ENCODE data around the gene GPN2. TPM values are rescaled to one million over a fixed set of nuclear protein-coding genes. Genes with fewer than 3 reads are reported as not detected.
"Not testable (repeated sequence)": the region's sequence is repeated elsewhere in the genome, so short reads cannot be mapped to it uniquely, and the experiment has no call there.

Gene GPN2
- total RNA-seq, 2 donors from 2014 or later: 44.8 to 61.4 TPM

- Mint-ChIP-seq H3K27ac (no peak overlapping the region), H3K9me3 (no peaks in the 10 kb centered on the region), H3K27me3 (no peaks in the 10 kb centered on the region), H3K4me3 (no peak overlapping the region), H3K36me3 (ENCODE audit: low read depth) (peaks cover 41% of the 10 kb centered on the region), H3K4me1 (peaks cover 13% of the 10 kb centered on the region)
- no peak for ATAC-seq (replicated peaks)
Observed at GRCh38 chr1:26857473-26858060, 32.5 kb downstream of the GPN2 start.

GRCh38 chr1:26856604-26857469, 33.2 kb downstream of the GPN2 start:
- H3K27ac Mint-ChIP-seq: peak overlapping the region; percentile 12
- H3K27me3 Mint-ChIP-seq: no peaks in the 10 kb centered on the region

GRCh38 chr1:26856181-26856580, 33.9 kb downstream of the GPN2 start:
- Mint-ChIP-seq H3K27ac (peak overlapping the region; percentile 39), H3K9me3 (no peaks in the 10 kb centered on the region)
- ATAC-seq (replicated peaks): no peak

More at GRCh38 chr1:26856604-26857469, 33.2 kb downstream of the GPN2 start:
- Mint-ChIP-seq H3K36me3 (ENCODE audit: low read depth) (peaks cover 48% of the 10 kb centered on the region), H3K9me3 (no peaks in the 10 kb centered on the region), H3K4me1 (peaks cover 7% of the 10 kb centered on the region), H3K4me3 (no peak overlapping the region)
- no peak for ATAC-seq (replicated peaks)

GRCh38 chr1:26855636-26856035, 34.4 kb downstream of the GPN2 start:
- ATAC-seq (replicated peaks): no peak
- Mint-ChIP-seq H3K9me3 (no peaks in the 10 kb centered on the region), H3K27ac (peak overlapping the region; percentile 39), H3K4me3 (no peak overlapping the region), H3K4me1 (peaks cover 5% of the 10 kb centered on the region), H3K27me3 (no peaks in the 10 kb centered on the region), H3K36me3 (ENCODE audit: low read depth) (peaks cover 60% of the 10 kb centered on the region)

More at GRCh38 chr1:26856181-26856580, 33.9 kb downstream of the GPN2 start:
- H3K4me3 Mint-ChIP-seq: no peak overlapping the region
- peaks cover 5% of the 10 kb centered on the region for H3K4me1 Mint-ChIP-seq
- H3K36me3 Mint-ChIP-seq (ENCODE audit: low read depth): peaks cover 55% of the 10 kb centered on the region
- H3K27me3 Mint-ChIP-seq: no peaks in the 10 kb centered on the region

GRCh38 chr1:26854906-26855305, 35.2 kb downstream of the GPN2 start:
- no peak for ATAC-seq (replicated peaks)
- H3K4me3 Mint-ChIP-seq: no peak overlapping the region
- peaks cover 68% of the 10 kb centered on the region for H3K36me3 Mint-ChIP-seq (ENCODE audit: low read depth)
- H3K27me3 Mint-ChIP-seq: no peaks in the 10 kb centered on the region
- H3K9me3 Mint-ChIP-seq: no peaks in the 10 kb centered on the region
- H3K4me1 Mint-ChIP-seq: peaks cover 5% of the 10 kb centered on the region
- no peak overlapping the region for H3K27ac Mint-ChIP-seq

- H3K4me1 Mint-ChIP-seq: peaks cover 5% of the 10 kb centered on the region
- no peak overlapping the region for H3K4me3 Mint-ChIP-seq
- no peak for ATAC-seq (replicated peaks)
- H3K36me3 Mint-ChIP-seq (ENCODE audit: low read depth): peaks cover 81% of the 10 kb centered on the region
- no peaks in the 10 kb centered on the region for H3K27me3 Mint-ChIP-seq
- no peak overlapping the region for H3K27ac Mint-ChIP-seq
- no peaks in the 10 kb centered on the region for H3K9me3 Mint-ChIP-seq
Observed at GRCh38 chr1:26853600-26853999, 36.5 kb downstream of the GPN2 start.

GRCh38 chr1:26853156-26853555, 36.9 kb downstream of the GPN2 start:
- H3K36me3 Mint-ChIP-seq (ENCODE audit: low read depth): peaks cover 85% of the 10 kb centered on the region
- H3K4me3 Mint-ChIP-seq: no peak overlapping the region
- peaks cover 5% of the 10 kb centered on the region for H3K4me1 Mint-ChIP-seq
- H3K9me3 Mint-ChIP-seq: no peaks in the 10 kb centered on the region
- no peak overlapping the region for H3K27ac Mint-ChIP-seq
- ATAC-seq (replicated peaks): peak; percentile 73
- H3K27me3 Mint-ChIP-seq: no peaks in the 10 kb centered on the region

- Mint-ChIP-seq H3K27me3 (no peaks in the 10 kb centered on the region), H3K4me3 (no peak overlapping the region), H3K27ac (no peak overlapping the region), H3K4me1 (peaks cover 6% of the 10 kb centered on the region), H3K9me3 (no peaks in the 10 kb centered on the region), H3K36me3 (ENCODE audit: low read depth) (peaks cover 90% of the 10 kb centered on the region)
- no peak for ATAC-seq (replicated peaks)
Observed at GRCh38 chr1:26852701-26853100, 37.4 kb downstream of the GPN2 start.

- no peak for ATAC-seq (replicated peaks)
- peaks cover 8% of the 10 kb centered on the region for H3K4me1 Mint-ChIP-seq
- H3K27ac Mint-ChIP-seq: peak overlapping the region; percentile 50
- peaks cover 99% of the 10 kb centered on the region for H3K36me3 Mint-ChIP-seq (ENCODE audit: low read depth)
- H3K9me3 Mint-ChIP-seq: no peaks in the 10 kb centered on the region
- no peaks in the 10 kb centered on the region for H3K27me3 Mint-ChIP-seq
- H3K4me3 Mint-ChIP-seq: no peak overlapping the region
Observed at GRCh38 chr1:26851106-26851684, 38.9 kb downstream of the GPN2 start.

GRCh38 chr1:26848941-26849774, 40.9 kb downstream of the GPN2 start:
- Mint-ChIP-seq H3K27me3 (no peaks in the 10 kb centered on the region), H3K9me3 (no peaks in the 10 kb centered on the region), H3K4me3 (no peak overlapping the region), H3K4me1 (peaks cover 17% of the 10 kb centered on the region), H3K36me3 (ENCODE audit: low read depth) (peaks cover 100% of the 10 kb centered on the region), H3K27ac (peak overlapping the region; percentile 15)
- peak; percentile 70 for ATAC-seq (replicated peaks)

GRCh38 chr1:26848499-26848898, 41.6 kb downstream of the GPN2 start:
- Mint-ChIP-seq H3K4me3 (no peak overlapping the region), H3K36me3 (ENCODE audit: low read depth) (peaks cover 100% of the 10 kb centered on the region), H3K27me3 (no peaks in the 10 kb centered on the region), H3K27ac (no peak overlapping the region), H3K4me1 (peaks cover 17% of the 10 kb centered on the region), H3K9me3 (no peaks in the 10 kb centered on the region)
- ATAC-seq (replicated peaks): no peak

GRCh38 chr1:26847826-26848225, 42.3 kb downstream of the GPN2 start:
- ATAC-seq (replicated peaks); H3K4me3 Mint-ChIP-seq; H3K27me3 Mint-ChIP-seq; H3K9me3 Mint-ChIP-seq: not testable (repeated sequence)
- H3K36me3 Mint-ChIP-seq (ENCODE audit: low read depth): peaks cover 100% of the 10 kb centered on the region
- peak overlapping the region; percentile 74 for H3K27ac Mint-ChIP-seq
- peaks cover 17% of the 10 kb centered on the region for H3K4me1 Mint-ChIP-seq

- H3K9me3 Mint-ChIP-seq: no peaks in the 10 kb centered on the region
Observed at GRCh38 chr1:26844424-26845196, 45.5 kb downstream of the GPN2 start.

More at GRCh38 chr1:26844424-26845196, 45.5 kb downstream of the GPN2 start:
- peaks cover 17% of the 10 kb centered on the region for H3K4me1 Mint-ChIP-seq
- H3K4me3 Mint-ChIP-seq: no peak overlapping the region
- H3K27me3 Mint-ChIP-seq: no peaks in the 10 kb centered on the region
- peaks cover 100% of the 10 kb centered on the region for H3K36me3 Mint-ChIP-seq (ENCODE audit: low read depth)
- H3K27ac Mint-ChIP-seq: peak overlapping the region; percentile 8
- ATAC-seq (replicated peaks): peak; percentile 48

All from activated T-helper 17 cell treated with anti-CD3 and anti-CD28 coated beads, Interleukin-2, amount 50 U/mL, for 72 hours (primary cell).